Neutrophil (primary cell): ENCODE measurements around the gene CCDC85A.

ENCODE experiments used
- H3K27ac ChIP-seq: fragments of 200-600 bp; sonication (generic); 2 replicates; pipeline ENCODE4 v1.5.1; 2016; ENCODE audit warnings: mild to moderate bottlenecking, moderate library complexity
- H3K27me3 ChIP-seq: fragments of 200-600 bp; sonication (generic); 2 replicates; pipeline ENCODE4 v1.6.0; 2016; ENCODE audit warnings: mild to moderate bottlenecking
- H3K36me3 ChIP-seq: fragments of 200-600 bp; sonication (generic); 2 replicates; pipeline ENCODE4 v1.5.1; 2017
- H3K4me1 ChIP-seq, 2 experiments: fragments of 200-600 bp in 1 of 2; sonication (generic) in 1 of 2; 1 replicate in 1 of 2; 2 replicates in 1 of 2; pipeline versions ENCODE4 v1.5.1 to v1.6.1; 2013 to 2016; ENCODE audit warnings: low read depth in 1 of 2, low read length in 1 of 2, mild to moderate bottlenecking in 1 of 2, moderate library complexity in 1 of 2; ENCODE audit not compliant: control insufficient read depth in 1 of 2, insufficient read depth in 1 of 2
- H3K4me3 ChIP-seq, 2 experiments: fragments of 200-600 bp in 1 of 2; sonication (generic) in 1 of 2; 1 replicate in 1 of 2; 2 replicates in 1 of 2; pipeline ENCODE4 v1.5.1; 2013 to 2016; ENCODE audit warnings: low read depth in 1 of 2, low read length in 1 of 2, mild to moderate bottlenecking in 1 of 2, moderate library complexity in 1 of 2
- H3K9me3 ChIP-seq: fragments of 200-600 bp; sonication (generic); 2 replicates; pipeline ENCODE4 v1.5.1; 2016
- CTCF ChIP-seq: fragments of 200-600 bp; sonication (generic); IDR thresholded peaks from 2 replicates; pipeline ENCODE4 v1.5.1; 2016; ENCODE audit warnings: antibody characterized with exemption

Gene CCDC85A

GRCh38 chr2:56175779-56176178 is 8.0 kb upstream of the CCDC85A start:
- H3K4me1 ChIP-seq: no peaks in the 10 kb centered on the region
- no peak for TF ChIP-seq CTCF
- H3K4me3 ChIP-seq: no peak overlapping the region
- H3K27me3 ChIP-seq: peaks cover 43% of the 10 kb centered on the region
- H3K27ac ChIP-seq: no peak overlapping the region
- no peaks in the 10 kb centered on the region for H3K36me3 ChIP-seq
- no peaks in the 10 kb centered on the region for H3K9me3 ChIP-seq

- H3K4me3 ChIP-seq: no peak overlapping the region
- no peaks in the 10 kb centered on the region for H3K9me3 ChIP-seq
- no peak for TF ChIP-seq CTCF
- H3K36me3 ChIP-seq: no peaks in the 10 kb centered on the region
- no peaks in the 10 kb centered on the region for H3K4me1 ChIP-seq
- peaks cover 61% of the 10 kb centered on the region for H3K27me3 ChIP-seq
- no peak overlapping the region for H3K27ac ChIP-seq
These were observed 6.2 kb upstream of the CCDC85A start for GRCh38 chr2:56177420-56178220.

- H3K4me1 ChIP-seq: peaks cover 9 to 16% of the 10 kb centered on the region in 2 experiments
- no peak for TF ChIP-seq CTCF
- H3K4me3 ChIP-seq: no peak overlapping the region
- H3K27ac ChIP-seq: no peak overlapping the region
- no peaks in the 10 kb centered on the region for H3K9me3 ChIP-seq
- peaks cover 84% of the 10 kb centered on the region for H3K27me3 ChIP-seq
- no peaks in the 10 kb centered on the region for H3K36me3 ChIP-seq
These were observed 3.9 kb upstream of the CCDC85A start for GRCh38 chr2:56179931-56180330.

GRCh38 chr2:56182420-56182819 is 1.4 kb upstream of the CCDC85A start:
- Histone ChIP-seq H3K9me3 (no peaks in the 10 kb centered on the region), H3K36me3 (no peaks in the 10 kb centered on the region), H3K27me3 (peaks cover 98% of the 10 kb centered on the region), H3K27ac (no peak overlapping the region), H3K4me3 (no peak overlapping the region), H3K4me1 (peaks cover 9 to 19% of the 10 kb centered on the region in 2 experiments)
- TF ChIP-seq CTCF: no peak

GRCh38 chr2:56184500-56185011 is 766 bp downstream of the CCDC85A start:
- Histone ChIP-seq H3K9me3 (no peaks in the 10 kb centered on the region), H3K4me1 (peaks cover 9 to 19% of the 10 kb centered on the region in 2 experiments), H3K36me3 (no peaks in the 10 kb centered on the region), H3K27me3 (peaks cover 93% of the 10 kb centered on the region), H3K27ac (no peak overlapping the region), H3K4me3 (no peak overlapping the region)
- no peak for TF ChIP-seq CTCF
